SJCRH30 (cell line): Measurements from ENCODE around the gene TANC2. TPM values are rescaled to one million over a fixed set of nuclear protein-coding genes. Genes with fewer than 3 reads are reported as not detected.
A peak's percentile ranks its signal among the peaks of the same experiment; 100 is the strongest.

ENCODE experiments used
- DNase-seq, 2 experiments: peaks; one replicate each; pipeline ENCODE4 v3.0.0-alpha.2; 2015 to 2020
- H3K27ac ChIP-seq: fragments of 250-450 bp; sonication (Bioruptor Pico); 2 replicates; pipeline ENCODE4 v1.5.1; 2020; ENCODE audit warnings: mild to moderate bottlenecking, moderate library complexity
- H3K27me3 ChIP-seq: fragments of 250-450 bp; sonication (Bioruptor Pico); 2 replicates; pipeline ENCODE4 v1.5.1; 2020; ENCODE audit warnings: mild to moderate bottlenecking, moderate library complexity
- H3K36me3 ChIP-seq: fragments of 250-450 bp; sonication (Bioruptor Pico); 2 replicates; pipeline ENCODE4 v1.5.1; 2020; ENCODE audit warnings: mild to moderate bottlenecking, moderate library complexity
- H3K4me1 ChIP-seq: fragments of 250-450 bp; sonication (Bioruptor Pico); 2 replicates; pipeline ENCODE4 v1.5.1; 2020; ENCODE audit warnings: mild to moderate bottlenecking, moderate library complexity
- H3K4me3 ChIP-seq: fragments of 250-450 bp; sonication (Bioruptor Pico); 2 replicates; pipeline ENCODE4 v1.5.1; 2020; ENCODE audit warnings: mild to moderate bottlenecking, moderate library complexity
- H3K9me3 ChIP-seq: fragments of 250-450 bp; sonication (Bioruptor Pico); replicated peaks from 2 replicates; pipeline ENCODE4 v1.5.1; 2020; ENCODE audit warnings: mild to moderate bottlenecking, moderate library complexity
- total RNA-seq: library from RNA; depleted of rRNA; stranded (reverse); fragments of >200 nt; shearing (Covaris generic); gene quantifications from 2 replicates; pipeline ENCODE4 v1.2.3, GENCODE V29; 2014; rRNA removed

Gene TANC2
- 12.4 and 14.7 TPM in 2 replicates for total RNA-seq

- Histone ChIP-seq H3K27ac (peak within 1 kb of the TSS; percentile 70), H3K27me3 (no peaks in the 10 kb centered on the region; the same call in 1 of the 2 replicates), H3K4me1 (no peaks in the 10 kb centered on the region; the same call in 1 of the 2 replicates), H3K4me3 (peak within 1 kb of the TSS; percentile 72), H3K9me3 (no peaks in the 10 kb centered on the region), H3K36me3 (no peaks in the 10 kb centered on the region)
- peak; percentile 90 for DNase-seq
Observed at GRCh38 chr17:62965686-62966425, at the start of gene TANC2. Gene TANC2 (plus strand): TSS chr17:62966235. CDS start chr17:63009560, 43,325 bp downstream.

DNA sequence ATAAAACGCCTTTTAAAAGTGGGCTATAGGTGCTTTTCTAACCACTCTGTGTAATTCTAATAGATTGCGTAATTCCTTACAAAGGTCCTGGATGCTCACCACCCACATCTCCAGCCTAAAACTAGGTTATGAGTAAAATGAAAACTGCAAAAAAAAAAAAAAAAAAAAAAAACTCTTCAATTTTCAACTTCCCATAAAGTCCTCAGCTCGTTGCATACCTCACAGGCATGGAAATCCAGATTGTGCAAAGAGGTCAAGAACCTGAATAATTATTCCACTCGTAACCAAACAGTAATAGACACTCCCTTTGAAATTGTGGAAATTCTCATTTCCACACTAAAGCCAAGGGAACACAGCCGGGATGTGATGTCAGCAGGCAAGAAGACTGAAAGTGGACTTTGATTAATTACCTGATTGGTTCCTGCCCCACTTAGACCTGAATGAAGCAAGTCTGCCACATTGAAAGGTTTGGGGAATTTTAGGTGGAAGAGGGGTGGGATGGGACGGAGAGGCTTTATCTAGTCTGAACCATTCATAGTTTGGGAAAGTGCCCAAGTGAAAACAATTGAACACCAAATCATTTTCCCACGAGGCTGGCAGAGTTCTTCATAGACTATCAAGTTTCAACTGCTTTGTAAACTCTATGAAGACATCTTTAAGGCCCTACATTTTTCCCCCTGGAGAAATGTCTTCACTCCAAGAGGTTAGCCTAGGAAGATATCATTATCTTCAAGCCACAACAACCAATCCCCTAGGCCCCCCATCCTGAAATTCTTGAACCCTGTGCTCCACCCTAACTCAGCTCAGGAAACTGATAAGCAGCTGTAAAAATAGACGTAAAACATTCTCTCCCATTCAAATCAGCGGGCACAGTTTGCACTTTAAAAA, 49.1 kb upstream of the TANC2 start:
- peaks cover 30% of the 10 kb centered on the region for H3K4me1 ChIP-seq
- no peaks in the 10 kb centered on the region for H3K36me3 ChIP-seq
- DNase-seq = peak; percentile 15 to 51
- H3K27me3 ChIP-seq = no peaks in the 10 kb centered on the region
- no peaks in the 10 kb centered on the region for H3K9me3 ChIP-seq
- no peak overlapping the region for H3K4me3 ChIP-seq
- peak overlapping the region; percentile 54 for H3K27ac ChIP-seq

GRCh38 chr17:62919388-62919787, 46.6 kb upstream of the TANC2 start:
- peak; percentile 85 to 88 for DNase-seq
- no peaks in the 10 kb centered on the region for H3K36me3 ChIP-seq

DNA sequence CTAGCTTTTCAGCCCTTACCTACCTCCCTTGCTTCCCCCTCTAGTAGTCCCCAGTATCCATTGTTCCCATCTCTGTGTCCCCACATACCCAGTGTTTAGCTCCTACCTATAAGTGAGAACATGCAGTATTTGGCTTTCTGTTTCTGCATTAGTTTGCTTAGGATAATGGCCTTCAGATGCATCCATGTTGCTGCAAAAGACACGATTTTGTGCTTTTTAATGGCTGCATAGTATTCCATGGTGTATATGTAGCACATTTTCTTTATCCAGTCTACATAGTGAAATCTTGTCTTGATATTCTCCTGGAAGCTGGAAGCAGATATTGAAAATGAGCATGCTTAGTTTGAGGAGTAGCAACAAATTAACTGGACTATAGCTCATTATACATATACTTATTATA, 45.7 kb upstream of the TANC2 start:
- H3K4me1 ChIP-seq = peaks cover 30% of the 10 kb centered on the region
- DNase-seq = no peak
- H3K27ac ChIP-seq = no peak overlapping the region

More at GRCh38 chr17:62919388-62919787, 46.6 kb upstream of the TANC2 start:
- Histone ChIP-seq H3K27me3 (no peaks in the 10 kb centered on the region), H3K9me3 (no peaks in the 10 kb centered on the region), H3K4me1 (peaks cover 30% of the 10 kb centered on the region), H3K4me3 (no peak overlapping the region), H3K27ac (peak overlapping the region; percentile 37)

DNA sequence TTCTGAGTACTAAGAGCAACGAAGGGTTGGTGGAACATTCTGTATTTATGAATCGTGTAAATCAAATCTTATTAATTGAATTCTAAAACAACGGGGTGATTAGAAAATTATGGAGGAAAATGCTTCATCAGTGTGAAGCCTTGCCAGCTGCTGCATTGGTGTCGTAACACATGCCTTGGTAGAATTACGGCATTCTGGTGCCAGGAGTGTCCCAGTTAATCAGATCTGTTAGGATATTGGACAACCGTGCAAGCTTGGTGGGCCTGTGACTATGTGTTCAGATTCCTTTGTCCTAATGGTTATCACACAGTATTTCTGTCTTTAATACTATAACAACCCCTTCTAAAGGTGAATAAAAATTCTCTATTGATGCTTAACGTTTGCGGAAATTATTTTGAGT, 44.2 kb upstream of the TANC2 start:
- Histone ChIP-seq H3K9me3 (no peaks in the 10 kb centered on the region), H3K4me3 (no peak overlapping the region), H3K36me3 (no peaks in the 10 kb centered on the region), H3K27me3 (no peaks in the 10 kb centered on the region), H3K4me1 (peaks cover 28% of the 10 kb centered on the region), H3K27ac (no peak overlapping the region)
- DNase-seq = no peak

More for the DNA sequence above, 45.7 kb upstream of the TANC2 start:
- no peaks in the 10 kb centered on the region for H3K27me3 ChIP-seq
- no peak overlapping the region for H3K4me3 ChIP-seq
- H3K36me3 ChIP-seq = no peaks in the 10 kb centered on the region
- H3K9me3 ChIP-seq = no peaks in the 10 kb centered on the region

DNA sequence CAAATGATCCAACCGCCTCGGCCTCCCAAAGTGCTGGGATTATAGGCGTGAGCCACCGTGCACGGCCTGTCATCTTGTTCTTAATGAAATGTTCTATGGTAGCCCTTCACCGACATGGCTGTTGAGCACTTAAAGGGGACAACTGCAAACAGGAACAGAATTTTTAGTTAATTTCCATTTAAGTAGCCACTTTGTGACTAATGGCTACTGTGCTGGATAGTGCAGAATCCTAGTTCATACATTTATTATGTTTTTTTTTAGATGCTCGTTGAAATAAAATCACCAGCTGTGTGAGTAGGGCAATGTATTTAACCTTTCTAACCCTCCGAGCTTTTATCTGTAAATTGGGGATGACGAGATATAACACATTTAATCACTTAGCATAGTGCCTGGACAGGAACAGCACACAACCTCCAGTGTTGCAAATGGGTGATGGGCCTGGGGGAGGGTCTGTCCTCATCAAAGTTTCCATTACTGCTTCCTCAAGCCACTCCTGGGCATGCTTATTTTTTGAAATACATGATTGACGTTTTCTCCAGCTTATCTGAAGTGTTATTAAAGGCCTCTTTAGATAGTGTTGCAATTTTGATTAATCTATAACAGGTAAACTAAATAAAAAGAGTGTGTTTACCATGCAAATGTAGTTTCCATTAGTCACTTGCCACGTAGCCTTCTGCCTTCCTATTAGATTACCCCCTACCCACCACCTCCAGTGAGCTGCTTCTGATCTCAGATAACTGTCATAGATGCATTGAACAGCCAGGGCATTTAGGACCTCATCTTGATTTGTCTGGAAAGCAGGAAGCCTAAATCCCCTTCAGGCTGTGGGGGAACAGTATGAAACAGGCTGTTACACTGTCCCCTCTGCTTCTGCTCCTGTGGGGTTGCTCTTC, 42.5 kb upstream of the TANC2 start:
- Histone ChIP-seq H3K27me3 (no peaks in the 10 kb centered on the region), H3K27ac (no peak overlapping the region), H3K36me3 (no peaks in the 10 kb centered on the region), H3K4me1 (peaks cover 14% of the 10 kb centered on the region), H3K9me3 (no peaks in the 10 kb centered on the region), H3K4me3 (no peak overlapping the region)
- no peak for DNase-seq

DNA sequence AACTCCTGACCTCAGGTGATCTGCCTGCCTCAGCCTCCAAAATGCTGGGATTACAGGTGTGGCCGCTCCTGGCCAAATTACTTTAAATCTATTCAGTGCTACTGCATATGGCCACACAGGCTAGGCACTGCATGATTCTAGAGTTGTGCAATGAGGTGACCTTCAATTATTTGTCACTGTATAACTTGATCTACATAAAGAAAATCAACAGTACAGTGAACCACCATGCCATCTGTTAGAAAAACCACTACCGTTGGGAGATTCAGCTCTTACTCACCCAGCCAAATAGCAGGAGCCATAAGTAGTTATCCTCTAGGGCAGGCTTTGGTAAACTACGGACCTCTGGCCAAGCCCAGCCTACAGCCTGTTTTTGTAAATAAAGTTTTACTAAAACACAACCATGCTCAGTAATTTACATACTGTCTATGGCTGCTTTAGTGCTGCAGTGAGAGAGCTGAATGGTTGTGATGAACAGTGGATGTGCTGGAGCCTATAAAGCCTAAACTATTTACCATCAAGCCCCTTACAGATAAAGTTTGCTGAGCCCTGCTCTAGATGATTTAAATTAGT, 40.7 kb upstream of the TANC2 start:
- no peak overlapping the region for H3K4me3 ChIP-seq
- H3K27me3 ChIP-seq = no peaks in the 10 kb centered on the region
- H3K36me3 ChIP-seq = no peaks in the 10 kb centered on the region
- H3K4me1 ChIP-seq = no peaks in the 10 kb centered on the region
- no peak for DNase-seq
- no peaks in the 10 kb centered on the region for H3K9me3 ChIP-seq
- no peak overlapping the region for H3K27ac ChIP-seq

DNA sequence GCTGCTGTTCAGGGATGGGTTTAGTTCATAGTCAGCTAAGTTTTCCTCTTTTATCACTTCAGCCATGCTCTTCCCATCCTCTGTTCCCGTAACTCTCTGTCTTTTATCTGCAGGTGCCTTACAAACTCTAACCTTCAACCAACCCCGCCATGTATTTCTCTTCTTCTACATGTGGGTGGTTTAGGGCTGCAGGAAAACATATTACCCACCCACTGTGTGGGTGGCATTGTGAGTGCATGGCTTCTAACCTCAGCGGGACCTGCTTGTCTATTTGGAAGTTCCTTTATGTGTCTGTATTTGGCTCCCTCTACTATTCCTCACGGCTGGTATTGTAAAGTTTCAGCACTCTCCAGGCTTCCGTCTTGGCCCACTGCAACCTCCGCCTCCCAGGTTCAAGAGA, 39.0 kb upstream of the TANC2 start:
- H3K27me3 ChIP-seq = no peaks in the 10 kb centered on the region
- H3K27ac ChIP-seq = no peak overlapping the region
- DNase-seq = no peak
- H3K4me3 ChIP-seq = no peak overlapping the region
- no peaks in the 10 kb centered on the region for H3K4me1 ChIP-seq
- no peaks in the 10 kb centered on the region for H3K9me3 ChIP-seq
- H3K36me3 ChIP-seq = no peaks in the 10 kb centered on the region

DNA sequence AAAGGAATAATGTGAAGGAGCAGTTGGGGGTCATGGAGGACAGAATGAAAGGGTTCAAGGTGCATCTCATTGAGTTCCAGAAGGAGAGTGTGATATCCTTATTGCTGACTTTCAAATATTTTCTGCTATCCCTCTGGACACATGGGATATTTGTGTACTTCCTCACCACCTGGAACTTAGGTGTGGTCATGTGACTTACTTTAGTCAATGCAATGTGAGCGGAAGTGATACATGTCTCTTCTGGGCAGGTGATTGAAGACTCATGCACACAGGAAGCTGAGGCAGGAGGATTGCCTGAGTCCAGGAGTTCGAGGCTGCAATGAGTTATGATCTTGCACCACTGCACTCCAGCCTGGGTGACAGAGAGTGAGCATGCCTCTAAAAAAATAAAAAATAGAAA, 36.7 kb upstream of the TANC2 start:
- no peaks in the 10 kb centered on the region for H3K4me1 ChIP-seq
- no peaks in the 10 kb centered on the region for H3K9me3 ChIP-seq
- no peaks in the 10 kb centered on the region for H3K27me3 ChIP-seq
- no peaks in the 10 kb centered on the region for H3K36me3 ChIP-seq
- no peak for DNase-seq
- H3K27ac ChIP-seq = no peak overlapping the region
- no peak overlapping the region for H3K4me3 ChIP-seq

DNA sequence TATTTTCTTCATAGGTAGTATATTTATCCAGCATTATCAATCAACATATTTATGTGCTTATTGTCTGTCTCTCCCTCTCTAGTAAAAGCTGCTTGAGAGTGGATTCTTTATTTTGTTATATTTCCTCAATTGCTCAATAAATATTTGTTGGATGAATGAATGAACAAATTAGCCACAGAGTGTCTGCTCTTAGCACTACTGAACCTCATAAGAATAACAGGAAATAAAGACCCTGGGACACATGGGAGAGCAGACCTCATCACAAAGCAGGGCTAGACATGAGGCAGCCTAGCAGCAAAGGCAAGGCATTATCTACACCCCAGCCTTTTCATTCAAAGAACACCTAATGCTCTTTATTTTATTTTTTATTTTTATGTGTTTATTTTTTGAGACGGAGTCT, 34.9 kb upstream of the TANC2 start:
- no peak for DNase-seq
- H3K27me3 ChIP-seq = no peaks in the 10 kb centered on the region
- no peaks in the 10 kb centered on the region for H3K36me3 ChIP-seq
- H3K4me3 ChIP-seq = no peak overlapping the region
- no peak overlapping the region for H3K27ac ChIP-seq
- H3K9me3 ChIP-seq = no peaks in the 10 kb centered on the region
- H3K4me1 ChIP-seq = no peaks in the 10 kb centered on the region

- no peak for DNase-seq
- no peaks in the 10 kb centered on the region for H3K27me3 ChIP-seq
- no peaks in the 10 kb centered on the region for H3K36me3 ChIP-seq
Observed at GRCh38 chr17:62933501-62934385, 32.3 kb upstream of the TANC2 start.

DNA sequence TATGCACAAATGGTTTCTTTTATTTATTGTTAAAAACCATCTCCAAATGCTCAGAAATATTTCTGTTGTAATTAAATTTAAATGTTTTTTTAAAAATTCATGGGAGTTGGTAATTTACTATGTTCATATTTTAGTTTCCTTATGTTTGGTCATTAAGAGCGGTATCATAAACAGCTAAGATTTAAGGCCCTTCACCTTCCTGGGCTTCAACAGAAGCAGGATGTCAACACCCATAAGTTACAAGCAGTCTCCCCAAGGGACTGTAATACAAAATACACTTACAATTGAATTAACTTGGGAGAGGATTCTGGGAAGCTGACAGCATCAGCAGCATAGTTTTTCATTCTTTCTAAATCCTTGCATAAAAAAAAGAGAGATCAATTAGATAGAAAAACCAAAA, 30.9 kb upstream of the TANC2 start:
- H3K27ac ChIP-seq = no peak overlapping the region

More at GRCh38 chr17:62933501-62934385, 32.3 kb upstream of the TANC2 start:
- Histone ChIP-seq H3K4me1 (no peaks in the 10 kb centered on the region), H3K4me3 (no peak overlapping the region), H3K27ac (no peak overlapping the region), H3K9me3 (no peaks in the 10 kb centered on the region; the same call in 1 of the 2 replicates)

DNA sequence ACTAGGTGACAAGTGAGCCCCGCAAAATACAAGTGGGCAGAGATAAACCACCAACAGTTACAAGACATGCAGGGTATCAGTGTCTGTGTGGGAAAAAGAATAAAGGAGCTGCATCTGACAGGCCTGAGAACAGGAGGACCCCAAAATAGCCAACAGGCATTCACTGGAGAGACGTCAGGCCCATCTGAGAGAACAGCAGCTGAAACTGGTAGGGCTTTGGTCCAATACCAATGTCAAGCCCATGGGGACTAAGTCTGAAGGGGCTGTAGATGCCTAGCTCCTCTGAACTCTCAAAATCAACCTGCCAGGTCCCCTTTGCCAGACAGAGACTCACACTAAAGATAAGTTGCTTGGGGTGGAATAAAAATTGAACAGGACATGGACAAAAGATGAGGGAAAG, 30.5 kb upstream of the TANC2 start:
- no peaks in the 10 kb centered on the region for H3K4me1 ChIP-seq
- no peak overlapping the region for H3K27ac ChIP-seq
- H3K36me3 ChIP-seq = no peaks in the 10 kb centered on the region
- H3K9me3 ChIP-seq = no peaks in the 10 kb centered on the region; the same call in 1 of the 2 replicates
- no peaks in the 10 kb centered on the region for H3K27me3 ChIP-seq
- DNase-seq = no peak
- H3K4me3 ChIP-seq = no peak overlapping the region

More for the DNA sequence above, 30.9 kb upstream of the TANC2 start:
- H3K27me3 ChIP-seq = no peaks in the 10 kb centered on the region
- H3K9me3 ChIP-seq = no peaks in the 10 kb centered on the region; the same call in 1 of the 2 replicates
- H3K4me1 ChIP-seq = no peaks in the 10 kb centered on the region
- no peak overlapping the region for H3K4me3 ChIP-seq
- no peak for DNase-seq
- H3K36me3 ChIP-seq = no peaks in the 10 kb centered on the region
